Measurements from ENCODE around the gene DOK3. TPM values are rescaled to one million over a fixed set of nuclear protein-coding genes. Genes with fewer than 3 reads are reported as not detected.

The DOK3 gene
- polyA plus RNA-seq, 3 donors: 62.8 to 196 (median 98.3) TPM

GRCh38 chr5:177538876-177539275 lies 29.2 kb upstream of the DOK3 start:
- Histone ChIP-seq H3K4me1 (ENCODE audit: control insufficient read depth in 1 of 2, insufficient read depth in 2 of 2, low read length in 2 of 2) (no peaks in the 10 kb centered on the region), H3K9ac (ENCODE audit: insufficient read depth, low read length, poor library complexity, severe bottlenecking) (no peak overlapping the region), H4K20me1 (ENCODE audit: insufficient read depth, low read length) (peaks cover 80% of the 10 kb centered on the region), H2AFZ (ENCODE audit: insufficient read depth, low read depth, low read length, poor library complexity, severe bottlenecking) (no peak overlapping the region), H3K27me3 (ENCODE audit: control insufficient read depth in 2 of 2, insufficient read depth in 2 of 2, low read length in 2 of 2) (no peaks in the 10 kb centered on the region), H3K4me2 (replicated peaks; ENCODE audit: extremely low read depth, low read length, poor library complexity, severe bottlenecking) (no peak overlapping the region), H3K27ac (ENCODE audit: low read depth in 1 of 2, low read length in 2 of 2) (no peak overlapping the region), H3K36me3 (replicated peaks in 1 of 2; ENCODE audit: control insufficient read depth in 1 of 2, insufficient read depth in 2 of 2, low read length in 2 of 2) (peaks cover 51 to 90% of the 10 kb centered on the region in 2 donors), H3K9me3 (replicated peaks in 1 of 2; ENCODE audit: control insufficient read depth in 1 of 2, insufficient read depth in 1 of 2, low read length in 2 of 2) (no peaks in the 10 kb centered on the region), H3K79me2 (ENCODE audit: insufficient read depth, low read length) (peaks cover 39% of the 10 kb centered on the region), H3K4me3 (replicated peaks in 1 of 3; ENCODE audit: low read depth in 2 of 3, low read length in 3 of 3) (no peak overlapping the region)
- no peak overlapping the region for H3K4me3 Mint-ChIP-seq
- H3K27me3 Mint-ChIP-seq (ENCODE audit: low read depth in 3 of 3): peaks cover 0 to 2% (median 1%) of the 10 kb centered on the region in 3 donors
- no peak overlapping the region for H3K27ac Mint-ChIP-seq
- intact Hi-C loops (cut with micrococcal nuclease): no loop called here
- DNase-seq: no peak
- no peaks in the 10 kb centered on the region for H3K4me1 Mint-ChIP-seq
- TF ChIP-seq CTCF (IDR thresholded peaks at IDR 0.05): no peak
- H3K36me3 Mint-ChIP-seq: peaks cover 55 to 73% of the 10 kb centered on the region in 2 donors
- WGBS (ENCODE audit: insufficient coverage): 97% methylated on average over 6 of the region's 10 CpGs
- no peaks in the 10 kb centered on the region for H3K9me3 Mint-ChIP-seq

- Histone ChIP-seq H3K9ac (ENCODE audit: insufficient read depth, low read length, poor library complexity, severe bottlenecking) (no peak overlapping the region), H3K36me3 (replicated peaks in 1 of 2; ENCODE audit: control insufficient read depth in 1 of 2, insufficient read depth in 2 of 2, low read length in 2 of 2) (peaks cover 60 to 91% of the 10 kb centered on the region in 2 donors), H2AFZ (ENCODE audit: insufficient read depth, low read depth, low read length, poor library complexity, severe bottlenecking) (no peak overlapping the region), H3K4me1 (ENCODE audit: control insufficient read depth in 1 of 2, insufficient read depth in 2 of 2, low read length in 2 of 2) (no peaks in the 10 kb centered on the region), H3K27me3 (ENCODE audit: control insufficient read depth in 2 of 2, insufficient read depth in 2 of 2, low read length in 2 of 2) (no peaks in the 10 kb centered on the region), H3K79me2 (ENCODE audit: insufficient read depth, low read length) (peaks cover 27% of the 10 kb centered on the region), H3K27ac (ENCODE audit: low read depth in 1 of 2, low read length in 2 of 2) (peak overlapping the region in 1 of 2 donors; percentile 14), H3K4me2 (replicated peaks; ENCODE audit: extremely low read depth, low read length, poor library complexity, severe bottlenecking) (no peak overlapping the region), H4K20me1 (ENCODE audit: insufficient read depth, low read length) (peaks cover 80% of the 10 kb centered on the region), H3K4me3 (replicated peaks in 1 of 3; ENCODE audit: low read depth in 2 of 3, low read length in 3 of 3) (no peak overlapping the region), H3K9me3 (replicated peaks in 1 of 2; ENCODE audit: control insufficient read depth in 1 of 2, insufficient read depth in 1 of 2, low read length in 2 of 2) (no peaks in the 10 kb centered on the region)
- Mint-ChIP-seq H3K36me3 (peaks cover 59 to 81% of the 10 kb centered on the region in 2 donors), H3K27me3 (ENCODE audit: low read depth in 3 of 3) (peaks cover 0 to 3% (median 1%) of the 10 kb centered on the region in 3 donors), H3K4me3 (no peak overlapping the region), H3K9me3 (no peaks in the 10 kb centered on the region), H3K4me1 (no peaks in the 10 kb centered on the region), H3K27ac (peak overlapping the region in 2 of 7 donors; percentile 7 to 67)
- intact Hi-C loops (cut with micrococcal nuclease): no loop called here
- 86% methylated on average over 10 of the region's 15 CpGs for WGBS (ENCODE audit: insufficient coverage)
- no peak for TF ChIP-seq CTCF (IDR thresholded peaks at IDR 0.05)
- no peak for DNase-seq
Observed at GRCh38 chr5:177537389-177538361, 28.0 kb upstream of the DOK3 start.

All from CD14-positive monocyte (primary cell).